HepG2 (cell line): ENCODE measurements around the gene PLCXD1. TPM values are rescaled to one million over a fixed set of nuclear protein-coding genes. Genes with fewer than 3 reads are reported as not detected.

Source experiments
- ADNP ChIP-seq: sonication (generic); formaldehyde crosslinking; IDR thresholded peaks from 2 replicates; pipeline ENCODE4 v1.4.0; 2020; ENCODE audit warnings: missing genetic modification reagents
- BRF2 ChIP-seq: sonication (generic); formaldehyde crosslinking; IDR thresholded peaks from 2 replicates; pipeline ENCODE4 v1.8.1; 2022; ENCODE audit warnings: mild to moderate bottlenecking, missing genetic modification reagents
- CREB3 ChIP-seq: sonication (generic); formaldehyde crosslinking; IDR thresholded peaks from 2 replicates; pipeline ENCODE4 v1.5.0; 2020; ENCODE audit warnings: missing genetic modification reagents
- IKZF4 ChIP-seq: sonication (generic); formaldehyde crosslinking; IDR thresholded peaks from 2 replicates; pipeline ENCODE4 v1.5.1; 2020; ENCODE audit warnings: borderline replicate concordance, mild to moderate bottlenecking, low read depth, missing genetic modification reagents; ENCODE audit errors: not compliant biosample characterization
- LRRFIP1 ChIP-seq: sonication (generic); formaldehyde crosslinking; conservative IDR thresholded peaks from 2 replicates; pipeline ENCODE4 v1.4.0; 2020; ENCODE audit warnings: missing genetic modification reagents
- POGZ ChIP-seq: sonication (generic); formaldehyde crosslinking; IDR thresholded peaks from 2 replicates; pipeline ENCODE4 v1.4.0; 2020; ENCODE audit warnings: mild to moderate bottlenecking, missing genetic modification reagents
- POLR2AphosphoS2 ChIP-seq: IDR thresholded peaks from 2 replicates; pipeline ENCODE4 v1.6.1; 2011; ENCODE audit warnings: low read depth, low read length, improper control_type of control experiment
- PPARG ChIP-seq: conservative IDR thresholded peaks from 2 replicates; pipeline ENCODE4 v1.6.1; 2016; ENCODE audit warnings: missing biosample characterization, missing genetic modification reagents
- SMAD3 ChIP-seq: sonication (generic); formaldehyde crosslinking; IDR thresholded peaks from 2 replicates; pipeline ENCODE4 v1.4.0; 2020; ENCODE audit warnings: missing genetic modification reagents
- SOX6 ChIP-seq, 2 experiments: fragments of 450-650 bp in 1 of 2; sonication (generic) in 1 of 2; formaldehyde crosslinking in 1 of 2; IDR thresholded peaks; 2 replicates each; pipeline versions ENCODE4 v1.4.0 to v1.6.1; 2017 to 2020; ENCODE audit warnings: antibody characterized with exemption in 1 of 2, mild to moderate bottlenecking in 1 of 2, missing genetic modification reagents in 1 of 2
- TSC22D2 ChIP-seq: sonication (generic); formaldehyde crosslinking; IDR thresholded peaks from 2 replicates; pipeline ENCODE4 v1.5.1; 2020; ENCODE audit warnings: missing genetic modification reagents, mild to moderate bottlenecking, borderline replicate concordance
- U2AF1 ChIP-seq: fragments of 200-400 bp; formaldehyde crosslinking; optimal IDR thresholded peaks from 2 replicates; pipeline ENCODE3; 2017; ENCODE audit warnings: mild to moderate bottlenecking, low read depth, low read length
- XBP1 ChIP-seq: sonication (generic); formaldehyde crosslinking; IDR thresholded peaks from 2 replicates; pipeline ENCODE4 v1.5.0; 2020; ENCODE audit warnings: missing genetic modification reagents
- ZBTB2 ChIP-seq: sonication (generic); formaldehyde crosslinking; IDR thresholded peaks from 2 replicates; pipeline ENCODE4 v1.8.0; 2022; ENCODE audit warnings: low read depth, missing genetic modification reagents
- ZFP91 ChIP-seq: sonication (generic); formaldehyde crosslinking; IDR thresholded peaks from 2 replicates; pipeline ENCODE4 v1.9.0; 2022; ENCODE audit warnings: missing genetic modification reagents, mild to moderate bottlenecking, borderline replicate concordance
- ZNF513 ChIP-seq: sonication (generic); formaldehyde crosslinking; conservative IDR thresholded peaks from 2 replicates; pipeline ENCODE4 v1.5.0; 2020; ENCODE audit warnings: missing genetic modification reagents
- ZNF550 ChIP-seq: sonication (generic); formaldehyde crosslinking; IDR thresholded peaks from 2 replicates; pipeline ENCODE4 v1.4.0; 2020; ENCODE audit warnings: mild to moderate bottlenecking, missing genetic modification reagents, borderline replicate concordance
- ZNF781 ChIP-seq: sonication (generic); formaldehyde crosslinking; IDR thresholded peaks from 2 replicates; pipeline ENCODE4 v1.5.1; 2020; ENCODE audit warnings: borderline replicate concordance, mild to moderate bottlenecking, missing genetic modification reagents; ENCODE audit errors: not compliant biosample characterization
- polyA plus RNA-seq, 8 experiments: library from polyadenylated mRNA; depleted of rRNA in 3 of 8; stranded (reverse) in 7 of 8; unstranded in 1 of 8; fragments of >200 nt; fragmentation: Illumina TruSeq in 4 of 8; extraction: Trizol in 4 of 8; gene quantifications; 2 replicates each; pipeline versions ENCODE4 v1.2.1 to v1.2.3, GENCODE V29; 2011 to 2016; ENCODE audit warnings: low read depth in 4 of 8, missing spikeins in 1 of 8, mixed read lengths in 1 of 8; ENCODE audit not compliant: insufficient read depth in 1 of 8
- total RNA-seq, 5 experiments: library from RNA; depleted of rRNA; stranded (reverse); fragments of >200 nt; fragmentation: Illumina TruSeq; extraction: Trizol; gene quantifications; 2 replicates each; pipeline ENCODE4 v1.2.3, GENCODE V29; 2016; ENCODE audit warnings: low read depth in 1 of 5

The PLCXD1 gene
- total and polyA plus RNA-seq, 2 of the 13 experiments (the other 11 are each of a cell fraction or from before 2014, with no cell fraction given): 87.7 to 153 TPM

GRCh38 chrX:318739-319578, 37.8 kb downstream of the PLCXD1 start, which contains the start of gene GTPBP6 (continued):
- 0 out of 2 replicates have a peak, but pooled peaks have one; percentile 39 for TF ChIP-seq BRF2 (CRISPR knock-in tag)
- TF ChIP-seq U2AF1: no peak
- TF ChIP-seq POLR2AphosphoS2: no peak
- no peak for TF ChIP-seq IKZF4 (CRISPR knock-in tag)
- no peak for TF ChIP-seq POGZ (CRISPR knock-in tag)
- no peak for TF ChIP-seq ZNF550
- TF ChIP-seq TSC22D2 (CRISPR knock-in tag): 0 out of 2 replicates have a peak, but pooled peaks have one; percentile 21
- TF ChIP-seq ADNP (CRISPR knock-in tag): no peak
- no peak for TF ChIP-seq CREB3 (CRISPR knock-in tag)
- no peak for TF ChIP-seq LRRFIP1 (CRISPR knock-in tag)
- TF ChIP-seq ZNF781 (CRISPR knock-in tag): no peak
- no peak for TF ChIP-seq XBP1 (CRISPR knock-in tag)
- TF ChIP-seq ZBTB2 (CRISPR knock-in tag): no peak
- TF ChIP-seq ZNF513 (CRISPR knock-in tag): no peak
- no peak for TF ChIP-seq PPARG (CRISPR knock-in tag)
- peak; percentile 2; the same call in 1 of the 2 replicates for TF ChIP-seq ZFP91 (CRISPR knock-in tag)
- TF ChIP-seq SMAD3 (CRISPR knock-in tag): no peak
- no peak for TF ChIP-seq SOX6 (IDR thresholded peaks at IDR 0.05)
- TF ChIP-seq SOX6 (CRISPR knock-in tag; IDR thresholded peaks at IDR 0.05): no peak; the same call in 1 of the 2 replicates
